GM12878 (cell line): ENCODE results near the gene RSPH9. TPM values are rescaled to one million over a fixed set of nuclear protein-coding genes. Genes with fewer than 3 reads are reported as not detected.

Source experiments
- BHLHE40 ChIP-seq, 2 experiments: fragments of 450-650 bp in 1 of 2; IDR thresholded peaks; 2 replicates each; pipeline ENCODE4 v1.6.1; 2011 to 2017; ENCODE audit warnings: low read depth in 2 of 2, borderline replicate concordance in 1 of 2, improper control_type of control experiment in 1 of 2, low read length in 1 of 2, mild to moderate bottlenecking in 1 of 2
- CHD1 ChIP-seq: IDR thresholded peaks from 2 replicates; pipeline ENCODE4 v1.6.1; 2012; ENCODE audit warnings: low read depth, low read length, improper control_type of control experiment
- EED ChIP-seq: sonication (generic); IDR thresholded peaks from 2 replicates; pipeline ENCODE4 v1.6.1; 2016; ENCODE audit warnings: antibody characterized with exemption, low read depth
- EGR1 ChIP-seq, 2 experiments: IDR thresholded peaks; 1 replicate in 1 of 2; 2 replicates in 1 of 2; pipeline ENCODE4 v1.6.1; 2011 to 2012; ENCODE audit warnings: low read depth in 2 of 2, low read length in 2 of 2, borderline replicate concordance in 1 of 2, mild to moderate bottlenecking in 1 of 2, moderate library complexity in 1 of 2
- GATAD2B ChIP-seq: fragments of 450-650 bp; conservative IDR thresholded peaks from 2 replicates; pipeline ENCODE4 v1.6.1; 2017; ENCODE audit warnings: low read depth, mild to moderate bottlenecking, moderate library complexity
- HDAC6 ChIP-seq: fragments of 200-600 bp; sonication (generic); IDR thresholded peaks from one replicate; pipeline ENCODE4 v1.8.0; 2017; ENCODE audit warnings: antibody characterized with exemption; ENCODE audit not compliant: unreplicated experiment
- JUNB ChIP-seq: IDR thresholded peaks from 2 replicates; pipeline ENCODE4 v1.6.1; 2016; ENCODE audit warnings: antibody characterized with exemption, mild to moderate bottlenecking
- KAT2A ChIP-seq: conservative IDR thresholded peaks from 2 replicates; pipeline ENCODE4 v1.6.1; 2011; ENCODE audit warnings: low read depth, low read length; ENCODE audit not compliant: control insufficient read depth
- KLF5 ChIP-seq: fragments of 450-650 bp; IDR thresholded peaks from 2 replicates; pipeline ENCODE4 v1.6.1; 2014; ENCODE audit warnings: mild to moderate bottlenecking; ENCODE audit not compliant: partially characterized antibody
- MTA3 ChIP-seq: IDR thresholded peaks from 2 replicates; pipeline ENCODE4 v1.6.1; 2012; ENCODE audit warnings: low read length, inconsistent platforms, borderline replicate concordance
- NR2F1 ChIP-seq: fragments of 450-650 bp; conservative IDR thresholded peaks from 2 replicates; pipeline ENCODE4 v1.6.1; 2017; ENCODE audit warnings: mild to moderate bottlenecking
- NRF1 ChIP-seq: conservative IDR thresholded peaks from 2 replicates; pipeline ENCODE4 v1.6.1; 2011; ENCODE audit warnings: mild to moderate bottlenecking, low read depth, low read length, improper control_type of control experiment
- SMAD5 ChIP-seq: IDR thresholded peaks from 2 replicates; pipeline ENCODE4 v1.6.1; 2016; ENCODE audit warnings: antibody characterized with exemption, low read depth
- SMC3 ChIP-seq: IDR thresholded peaks from 2 replicates; pipeline ENCODE4 v1.6.1; 2011; ENCODE audit warnings: low read length, improper control_type of control experiment, borderline replicate concordance
- SP1 ChIP-seq: IDR thresholded peaks from one replicate; pipeline ENCODE4 v1.6.1; 2011; ENCODE audit warnings: low read depth, low read length
- YY1 ChIP-seq: IDR thresholded peaks from 2 replicates; pipeline ENCODE4 v1.6.1; 2011; ENCODE audit warnings: low read depth, mild to moderate bottlenecking, low read length
- ZSCAN29 ChIP-seq: fragments of 450-650 bp; IDR thresholded peaks from 2 replicates; pipeline ENCODE4 v1.6.1; 2017; ENCODE audit warnings: mild to moderate bottlenecking, moderate library complexity
- polyA plus RNA-seq, 11 experiments: library from polyadenylated mRNA; depleted of rRNA in 4 of 11; unstranded in 6 of 11; stranded (reverse) in 5 of 11; fragments of >200 nt; fragmentation: Nextera tagmentation in 4 of 11; fragmentation: Illumina TruSeq in 1 of 11; extraction: Ambion mirVana in 4 of 11; extraction: Trizol in 1 of 11; gene quantifications; 1 replicate in 1 of 11; 2 replicates in 10 of 11; pipeline versions ENCODE4 v1.2.1 to v1.2.3, GENCODE V29; 2011 to 2016; ENCODE audit warnings: inconsistent platforms in 2 of 11, missing spikeins in 2 of 11, low read depth in 1 of 11
- total RNA-seq, 4 experiments: library from RNA; depleted of rRNA in 3 of 4; stranded (reverse); fragments of >200 nt in 3 of 4; fragmentation: Illumina TruSeq in 1 of 4; extraction: Trizol in 1 of 4; gene quantifications; 2 replicates each; pipeline versions ENCODE4 v1.2.1 to v1.2.3, GENCODE V29; 2013 to 2021
- TF ChIP-seq, protein P1 (sequence below): fragments of 450-650 bp; IDR thresholded peaks from 2 replicates; pipeline ENCODE4 v1.6.1; 2017; ENCODE audit warnings: mild to moderate bottlenecking, moderate library complexity
- TF ChIP-seq, protein P2 (sequence below): fragments of 450-650 bp; conservative IDR thresholded peaks from 2 replicates; pipeline ENCODE4 v1.6.1; 2017; ENCODE audit warnings: mild to moderate bottlenecking, moderate library complexity
- TF ChIP-seq, protein P3 (sequence below): fragments of 450-650 bp; IDR thresholded peaks from 2 replicates; pipeline ENCODE4 v1.6.1; 2014; ENCODE audit warnings: mild to moderate bottlenecking
- TF ChIP-seq, protein P4 (sequence below), 3 experiments: IDR thresholded peaks in 2 of 3; conservative IDR thresholded peaks in 1 of 3; 2 replicates each; pipeline ENCODE4 v1.5.1; 2011; ENCODE audit warnings: low read depth in 3 of 3, low read length in 3 of 3, mild to moderate bottlenecking in 3 of 3, control low read depth in 2 of 3, moderate library complexity in 2 of 3, inconsistent platforms in 1 of 3, mixed read lengths in 1 of 3; ENCODE audit not compliant: control insufficient read depth in 2 of 3, insufficient read depth in 1 of 3; ENCODE audit errors: extremely low read depth in 1 of 3

RSPH9 gene
- total and polyA plus RNA-seq, 10 of the 15 experiments (the other 5 are each of a cell fraction or from before 2014, with no cell fraction given) = 0.26 to 0.63 (median 0.36) TPM; not detected in 6

DNA sequence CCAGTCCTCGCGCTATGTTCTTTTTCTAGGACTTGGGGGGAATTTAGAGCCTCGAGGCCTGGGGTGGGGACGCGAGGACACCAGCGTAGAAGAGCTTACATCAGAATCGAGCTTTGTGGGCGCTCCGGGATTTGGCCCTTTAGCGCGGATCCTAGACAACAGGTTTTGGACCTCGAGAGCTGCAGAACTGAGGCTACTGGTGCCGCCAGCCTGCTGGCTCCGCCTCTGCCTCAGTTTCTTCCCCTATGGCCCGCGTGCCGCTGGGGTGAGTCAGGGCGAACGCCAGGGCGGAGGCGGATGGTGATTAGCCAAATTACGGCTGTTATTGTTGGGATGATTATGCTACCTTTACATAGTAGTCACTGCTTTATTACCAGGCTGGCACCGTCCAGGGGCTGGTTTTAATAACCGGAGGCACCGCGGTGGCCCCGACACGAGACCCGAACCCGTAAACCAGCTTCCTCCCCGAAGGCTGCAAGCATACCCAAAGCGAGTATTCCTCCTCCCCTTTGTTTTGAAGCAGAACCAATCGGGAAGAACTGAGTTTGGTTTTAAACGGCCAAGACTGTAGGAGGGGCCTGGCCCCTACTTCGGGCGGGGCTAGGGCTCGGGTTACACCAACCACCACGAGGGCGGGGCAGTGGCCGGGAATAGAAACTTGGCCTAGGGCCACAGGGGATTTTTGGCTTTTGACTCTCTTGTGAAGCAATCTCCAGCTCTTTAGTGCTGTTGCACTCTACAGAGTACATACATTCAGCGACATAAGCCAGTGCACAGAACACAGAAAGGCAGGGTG, 15.1 kb upstream of the RSPH9 start (continued):
- 0 out of 2 replicates have a peak, but pooled peaks have one; percentile 39 for TF ChIP-seq GATAD2B
- no peak for TF ChIP-seq JUNB
- TF ChIP-seq HDAC6 = no peak
- TF ChIP-seq NR2F1 = 0 out of 2 replicates have a peak, but pooled peaks have one; percentile 41
- no peak for TF ChIP-seq NRF1
- 0 out of 2 replicates have a peak, but pooled peaks have one; percentile 25 for TF ChIP-seq EED
- TF ChIP-seq, protein P1, sequence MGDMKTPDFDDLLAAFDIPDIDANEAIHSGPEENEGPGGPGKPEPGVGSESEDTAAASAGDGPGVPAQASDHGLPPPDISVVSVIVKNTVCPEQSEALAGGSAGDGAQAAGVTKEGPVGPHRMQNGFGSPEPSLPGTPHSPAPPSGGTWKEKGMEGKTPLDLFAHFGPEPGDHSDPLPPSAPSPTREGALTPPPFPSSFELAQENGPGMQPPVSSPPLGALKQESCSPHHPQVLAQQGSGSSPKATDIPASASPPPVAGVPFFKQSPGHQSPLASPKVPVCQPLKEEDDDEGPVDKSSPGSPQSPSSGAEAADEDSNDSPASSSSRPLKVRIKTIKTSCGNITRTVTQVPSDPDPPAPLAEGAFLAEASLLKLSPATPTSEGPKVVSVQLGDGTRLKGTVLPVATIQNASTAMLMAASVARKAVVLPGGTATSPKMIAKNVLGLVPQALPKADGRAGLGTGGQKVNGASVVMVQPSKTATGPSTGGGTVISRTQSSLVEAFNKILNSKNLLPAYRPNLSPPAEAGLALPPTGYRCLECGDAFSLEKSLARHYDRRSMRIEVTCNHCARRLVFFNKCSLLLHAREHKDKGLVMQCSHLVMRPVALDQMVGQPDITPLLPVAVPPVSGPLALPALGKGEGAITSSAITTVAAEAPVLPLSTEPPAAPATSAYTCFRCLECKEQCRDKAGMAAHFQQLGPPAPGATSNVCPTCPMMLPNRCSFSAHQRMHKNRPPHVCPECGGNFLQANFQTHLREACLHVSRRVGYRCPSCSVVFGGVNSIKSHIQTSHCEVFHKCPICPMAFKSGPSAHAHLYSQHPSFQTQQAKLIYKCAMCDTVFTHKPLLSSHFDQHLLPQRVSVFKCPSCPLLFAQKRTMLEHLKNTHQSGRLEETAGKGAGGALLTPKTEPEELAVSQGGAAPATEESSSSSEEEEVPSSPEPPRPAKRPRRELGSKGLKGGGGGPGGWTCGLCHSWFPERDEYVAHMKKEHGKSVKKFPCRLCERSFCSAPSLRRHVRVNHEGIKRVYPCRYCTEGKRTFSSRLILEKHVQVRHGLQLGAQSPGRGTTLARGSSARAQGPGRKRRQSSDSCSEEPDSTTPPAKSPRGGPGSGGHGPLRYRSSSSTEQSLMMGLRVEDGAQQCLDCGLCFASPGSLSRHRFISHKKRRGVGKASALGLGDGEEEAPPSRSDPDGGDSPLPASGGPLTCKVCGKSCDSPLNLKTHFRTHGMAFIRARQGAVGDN = peak; percentile 53; the same call in 1 of the 2 replicates
- peak in 1 of 2 experiments; percentile 21; a peak in 1 of 3 replicates for TF ChIP-seq EGR1 (IDR thresholded peaks at IDR 0.05; ENCODE audit: borderline replicate concordance in 1 of 2, low read depth in 2 of 2, low read length in 2 of 2)
- no peak for TF ChIP-seq CHD1
- TF ChIP-seq BHLHE40 (IDR thresholded peaks at IDR 0.05; ENCODE audit: borderline replicate concordance in 1 of 2, low read depth in 2 of 2, low read length in 1 of 2) = peak in 1 of 2 experiments; percentile 69; a peak in 2 of 4 replicates
- no peak for TF ChIP-seq KAT2A
- TF ChIP-seq, protein P2, sequence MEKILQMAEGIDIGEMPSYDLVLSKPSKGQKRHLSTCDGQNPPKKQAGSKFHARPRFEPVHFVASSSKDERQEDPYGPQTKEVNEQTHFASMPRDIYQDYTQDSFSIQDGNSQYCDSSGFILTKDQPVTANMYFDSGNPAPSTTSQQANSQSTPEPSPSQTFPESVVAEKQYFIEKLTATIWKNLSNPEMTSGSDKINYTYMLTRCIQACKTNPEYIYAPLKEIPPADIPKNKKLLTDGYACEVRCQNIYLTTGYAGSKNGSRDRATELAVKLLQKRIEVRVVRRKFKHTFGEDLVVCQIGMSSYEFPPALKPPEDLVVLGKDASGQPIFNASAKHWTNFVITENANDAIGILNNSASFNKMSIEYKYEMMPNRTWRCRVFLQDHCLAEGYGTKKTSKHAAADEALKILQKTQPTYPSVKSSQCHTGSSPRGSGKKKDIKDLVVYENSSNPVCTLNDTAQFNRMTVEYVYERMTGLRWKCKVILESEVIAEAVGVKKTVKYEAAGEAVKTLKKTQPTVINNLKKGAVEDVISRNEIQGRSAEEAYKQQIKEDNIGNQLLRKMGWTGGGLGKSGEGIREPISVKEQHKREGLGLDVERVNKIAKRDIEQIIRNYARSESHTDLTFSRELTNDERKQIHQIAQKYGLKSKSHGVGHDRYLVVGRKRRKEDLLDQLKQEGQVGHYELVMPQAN = peak; percentile 78
- TF ChIP-seq, protein P3, sequence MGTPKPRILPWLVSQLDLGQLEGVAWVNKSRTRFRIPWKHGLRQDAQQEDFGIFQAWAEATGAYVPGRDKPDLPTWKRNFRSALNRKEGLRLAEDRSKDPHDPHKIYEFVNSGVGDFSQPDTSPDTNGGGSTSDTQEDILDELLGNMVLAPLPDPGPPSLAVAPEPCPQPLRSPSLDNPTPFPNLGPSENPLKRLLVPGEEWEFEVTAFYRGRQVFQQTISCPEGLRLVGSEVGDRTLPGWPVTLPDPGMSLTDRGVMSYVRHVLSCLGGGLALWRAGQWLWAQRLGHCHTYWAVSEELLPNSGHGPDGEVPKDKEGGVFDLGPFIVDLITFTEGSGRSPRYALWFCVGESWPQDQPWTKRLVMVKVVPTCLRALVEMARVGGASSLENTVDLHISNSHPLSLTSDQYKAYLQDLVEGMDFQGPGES = no peak
- peak; percentile 22 for TF ChIP-seq SP1
- TF ChIP-seq YY1 = peak; percentile 36; the same call in 1 of the 2 replicates
- TF ChIP-seq KLF5 = no peak
- no peak for TF ChIP-seq MTA3
- TF ChIP-seq SMAD5 = peak; percentile 57
- TF ChIP-seq SMC3 = no peak
- TF ChIP-seq, protein P4, sequence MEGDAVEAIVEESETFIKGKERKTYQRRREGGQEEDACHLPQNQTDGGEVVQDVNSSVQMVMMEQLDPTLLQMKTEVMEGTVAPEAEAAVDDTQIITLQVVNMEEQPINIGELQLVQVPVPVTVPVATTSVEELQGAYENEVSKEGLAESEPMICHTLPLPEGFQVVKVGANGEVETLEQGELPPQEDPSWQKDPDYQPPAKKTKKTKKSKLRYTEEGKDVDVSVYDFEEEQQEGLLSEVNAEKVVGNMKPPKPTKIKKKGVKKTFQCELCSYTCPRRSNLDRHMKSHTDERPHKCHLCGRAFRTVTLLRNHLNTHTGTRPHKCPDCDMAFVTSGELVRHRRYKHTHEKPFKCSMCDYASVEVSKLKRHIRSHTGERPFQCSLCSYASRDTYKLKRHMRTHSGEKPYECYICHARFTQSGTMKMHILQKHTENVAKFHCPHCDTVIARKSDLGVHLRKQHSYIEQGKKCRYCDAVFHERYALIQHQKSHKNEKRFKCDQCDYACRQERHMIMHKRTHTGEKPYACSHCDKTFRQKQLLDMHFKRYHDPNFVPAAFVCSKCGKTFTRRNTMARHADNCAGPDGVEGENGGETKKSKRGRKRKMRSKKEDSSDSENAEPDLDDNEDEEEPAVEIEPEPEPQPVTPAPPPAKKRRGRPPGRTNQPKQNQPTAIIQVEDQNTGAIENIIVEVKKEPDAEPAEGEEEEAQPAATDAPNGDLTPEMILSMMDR (IDR thresholded peaks at IDR 0.05 in 2 of 3, conservative IDR thresholded peaks at IDR 0.05 in 1 of 3; ENCODE audit: control insufficient read depth in 2 of 3, extremely low read depth in 1 of 3, insufficient read depth in 1 of 3, low read depth in 3 of 3, low read length in 3 of 3) = no peak
- no peak for TF ChIP-seq ZSCAN29
